GM18861 (cell line): ENCODE measurements around the gene TSC2.
"Not testable (repeated sequence)": the region's sequence is repeated elsewhere in the genome, so short reads cannot be mapped to it uniquely, and the experiment has no call there.

Source experiments
- ATAC-seq: cut with Tn5 transposase; IDR thresholded peaks from one replicate; pipeline ENCODE4 v1.9.1; 2021; ENCODE audit not compliant: unreplicated experiment

The TSC2 gene

DNA sequence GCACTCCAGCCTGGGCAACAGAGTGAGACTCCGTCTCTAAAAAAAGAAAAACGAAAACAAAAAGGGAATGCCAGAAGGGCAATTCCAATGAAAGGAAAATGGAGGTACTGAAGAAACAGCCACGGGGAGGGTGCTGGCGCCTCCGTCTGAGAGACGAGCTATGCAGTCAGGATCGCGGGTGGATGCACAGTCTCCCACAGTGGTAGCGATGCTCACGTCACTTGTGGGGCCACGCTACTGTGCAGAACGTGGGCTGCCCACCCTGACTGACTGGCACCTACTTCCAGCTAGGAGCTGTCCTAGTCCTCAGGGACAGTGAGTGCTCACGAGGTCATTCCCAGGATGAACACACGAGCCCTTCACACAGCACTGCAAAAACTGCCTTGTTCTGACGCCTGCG is 53.8 kb downstream of the TSC2 start:
- not testable (repeated sequence) for ATAC-seq

GRCh38 chr16:2102471-2102870 is 54.7 kb downstream of the TSC2 start:
- no peak for ATAC-seq

GRCh38 chr16:2104464-2104863 is 56.7 kb downstream of the TSC2 start:
- not testable (repeated sequence) for ATAC-seq

GRCh38 chr16:2105291-2105690 is 57.5 kb downstream of the TSC2 start:
- not testable (repeated sequence) for ATAC-seq

DNA sequence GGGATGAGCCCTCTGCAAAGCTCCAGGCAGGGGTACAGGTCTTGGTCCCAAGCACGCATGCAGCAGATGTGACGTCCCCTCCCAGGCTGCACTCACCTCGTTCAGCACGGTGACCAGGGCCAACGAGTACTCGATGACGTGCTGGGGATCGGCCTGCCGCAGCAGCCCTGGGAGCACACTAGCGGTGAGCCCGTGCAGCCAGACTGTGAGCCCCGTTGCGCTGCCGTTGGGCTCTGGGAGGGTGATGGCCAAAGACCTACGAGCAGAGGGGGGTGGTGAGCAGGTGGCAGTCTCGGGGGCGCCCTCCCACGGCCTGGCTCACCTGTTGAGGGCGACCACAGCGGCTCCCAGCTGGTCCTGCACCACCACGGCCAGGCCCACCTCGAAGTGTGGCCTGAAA is 58.0 kb downstream of the TSC2 start:
- not testable (repeated sequence) for ATAC-seq

- not testable (repeated sequence) for ATAC-seq
These were observed 58.4 kb downstream of the TSC2 start for GRCh38 chr16:2106211-2106610.

GRCh38 chr16:2107121-2107790 is 59.5 kb downstream of the TSC2 start:
- not testable (repeated sequence) for ATAC-seq

DNA sequence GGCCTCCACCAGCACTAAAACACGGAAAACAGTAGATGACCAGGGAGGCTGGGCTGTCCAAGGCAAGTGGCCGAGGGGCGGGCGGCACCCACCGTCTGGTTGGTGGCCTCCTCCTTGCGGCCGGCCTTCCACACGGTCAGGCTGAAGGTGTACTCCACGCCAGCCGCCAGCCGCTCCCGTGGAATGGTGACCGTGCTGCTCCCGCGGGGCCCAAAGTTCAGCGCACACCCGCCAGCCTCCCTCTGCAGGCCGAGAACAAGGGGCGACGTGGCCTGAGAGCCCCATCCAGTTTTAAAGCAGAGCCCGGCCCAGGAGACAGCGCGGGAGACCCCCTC is 60.0 kb downstream of the TSC2 start:
- ATAC-seq: not testable (repeated sequence)

- ATAC-seq: not testable (repeated sequence)
These were observed 60.9 kb downstream of the TSC2 start for GRCh38 chr16:2108446-2109270.

DNA sequence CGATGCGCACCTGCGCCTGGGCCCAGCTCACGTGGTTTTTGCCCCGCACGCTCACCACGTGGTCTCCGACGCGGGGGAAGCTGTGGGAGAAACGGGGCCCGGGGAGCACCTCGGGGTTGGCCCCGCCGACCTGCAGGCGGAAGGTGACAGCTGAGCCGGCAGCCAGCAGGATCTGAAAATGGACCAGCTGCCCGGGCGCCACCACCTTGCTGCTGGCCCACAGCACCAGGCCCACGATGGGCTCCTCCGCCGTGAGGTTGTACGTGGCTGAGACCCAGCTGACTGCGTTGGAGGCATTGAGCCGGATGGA is 61.4 kb downstream of the TSC2 start:
- ATAC-seq: not testable (repeated sequence)

GRCh38 chr16:2109872-2110271 is 62.1 kb downstream of the TSC2 start:
- not testable (repeated sequence) for ATAC-seq

- not testable (repeated sequence) for ATAC-seq
These were observed 62.7 kb downstream of the TSC2 start for GRCh38 chr16:2110332-2111008.

DNA sequence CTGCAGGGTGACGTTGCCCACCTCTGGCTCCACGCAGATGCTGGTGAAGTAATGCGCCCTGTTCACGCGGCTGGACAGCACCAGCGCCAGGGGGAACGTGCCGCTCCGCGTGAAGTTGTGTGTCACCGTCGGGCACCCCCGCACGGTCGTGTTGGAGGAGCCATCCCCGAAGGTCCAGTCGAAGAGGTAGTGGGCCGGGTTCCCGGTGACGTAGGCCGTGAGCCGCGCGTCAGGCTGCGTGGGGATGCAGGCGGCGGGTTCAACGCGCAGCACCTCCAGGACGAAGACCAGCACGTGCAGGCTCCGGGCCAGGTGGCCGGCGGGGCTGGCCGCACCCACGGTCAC is 63.2 kb downstream of the TSC2 start:
- ATAC-seq: not testable (repeated sequence)

GRCh38 chr16:2111412-2112335 is 63.9 kb downstream of the TSC2 start:
- ATAC-seq: not testable (repeated sequence)

GRCh38 chr16:2112539-2113106 is 64.8 kb downstream of the TSC2 start:
- not testable (repeated sequence) for ATAC-seq

DNA sequence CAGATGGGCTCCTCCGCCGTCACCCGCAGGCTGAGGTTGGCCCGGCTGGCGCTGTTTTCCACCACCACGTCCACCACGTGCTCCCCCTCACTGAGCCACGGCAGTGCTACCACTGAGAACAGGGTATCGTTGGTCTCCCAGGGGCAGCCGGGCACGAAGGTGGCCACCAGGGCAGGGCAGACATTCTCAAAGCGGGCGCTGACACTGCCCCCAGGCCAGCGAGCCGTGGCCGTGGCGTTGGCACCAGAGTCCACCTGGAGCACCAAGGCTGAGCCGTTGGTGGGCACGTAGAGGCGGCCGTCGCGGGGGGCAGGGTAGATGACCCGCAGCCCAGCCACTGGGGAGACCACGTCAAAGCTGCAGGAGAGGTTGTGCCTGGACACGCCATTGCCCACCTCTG is 66.4 kb downstream of the TSC2 start:
- ATAC-seq: not testable (repeated sequence)

GRCh38 chr16:2114885-2115590 is 67.3 kb downstream of the TSC2 start:
- ATAC-seq: not testable (repeated sequence)

DNA sequence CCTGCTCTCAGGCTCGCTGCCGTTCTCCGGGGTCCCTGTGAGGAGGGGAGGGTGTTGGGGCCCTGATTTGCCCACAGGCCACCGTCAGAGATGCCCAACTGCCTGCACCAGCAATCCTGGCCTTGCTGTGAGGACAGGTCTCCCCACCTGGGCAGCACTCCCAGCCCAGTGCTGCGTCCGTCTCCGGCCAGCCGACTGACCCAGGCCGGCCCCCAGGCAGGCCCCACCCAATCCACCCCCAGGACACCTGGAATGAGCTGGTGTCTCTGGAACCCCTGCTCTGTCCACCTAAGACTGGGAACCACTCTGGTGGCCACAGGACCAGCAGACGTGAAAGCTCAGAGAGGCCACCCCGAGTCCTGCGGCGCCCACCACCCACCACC is 67.8 kb downstream of the TSC2 start:
- ATAC-seq: no peak

GRCh38 chr16:2116428-2116827 is 68.6 kb downstream of the TSC2 start:
- not testable (repeated sequence) for ATAC-seq

DNA sequence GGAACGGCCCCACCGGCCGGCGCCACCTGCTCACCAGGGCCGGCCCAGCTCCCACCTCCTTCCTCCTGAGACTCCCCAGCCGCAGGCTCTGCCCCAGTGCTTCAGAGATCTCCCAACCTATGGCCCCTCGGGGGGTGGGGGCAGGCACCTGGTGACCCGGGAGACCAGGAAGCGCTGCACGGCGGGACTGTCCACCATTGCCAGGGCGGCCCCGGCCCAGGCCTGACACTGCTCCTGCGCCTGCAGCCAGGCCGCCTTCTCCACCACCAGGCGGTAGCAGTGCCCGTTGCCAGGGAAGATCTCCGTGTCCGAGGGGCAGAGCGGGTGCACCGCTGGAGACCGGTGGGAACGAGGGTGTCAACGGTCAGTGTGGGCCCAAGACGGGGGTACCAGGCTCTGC is 69.6 kb downstream of the TSC2 start:
- not testable (repeated sequence) for ATAC-seq
